ENCODE measurements around the gene DAB2IP.

DAB2IP gene

DNA sequence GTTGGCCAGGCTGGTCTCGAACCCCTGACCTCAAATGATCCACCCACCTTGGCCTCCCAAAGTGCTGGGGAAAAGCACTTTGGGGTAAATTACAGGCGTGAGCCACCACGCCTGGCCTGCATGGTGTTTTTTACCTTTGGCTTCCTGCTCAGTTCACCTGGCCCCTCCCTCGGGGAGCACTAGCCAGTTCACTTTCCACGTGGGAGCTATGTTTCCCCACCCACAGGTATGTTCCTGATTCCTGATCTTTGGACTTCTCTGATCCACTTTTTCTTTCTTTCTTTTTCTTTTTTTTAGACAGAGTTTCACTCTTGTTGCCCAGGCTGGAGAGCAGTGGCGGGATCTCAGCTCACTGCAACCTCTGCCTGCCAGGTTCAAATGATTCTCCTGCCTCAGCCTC is 15.8 kb downstream of the DAB2IP start:
- DNase-seq = no peak

- DNase-seq = no peak
Measured at GRCh38 chr9:121667890-121668289, 16.5 kb downstream of the DAB2IP start.

GRCh38 chr9:121670431-121670830 is 19.0 kb downstream of the DAB2IP start:
- no peak for DNase-seq

- no peak for DNase-seq
Measured at GRCh38 chr9:121671612-121672155, 20.2 kb downstream of the DAB2IP start.

DNA sequence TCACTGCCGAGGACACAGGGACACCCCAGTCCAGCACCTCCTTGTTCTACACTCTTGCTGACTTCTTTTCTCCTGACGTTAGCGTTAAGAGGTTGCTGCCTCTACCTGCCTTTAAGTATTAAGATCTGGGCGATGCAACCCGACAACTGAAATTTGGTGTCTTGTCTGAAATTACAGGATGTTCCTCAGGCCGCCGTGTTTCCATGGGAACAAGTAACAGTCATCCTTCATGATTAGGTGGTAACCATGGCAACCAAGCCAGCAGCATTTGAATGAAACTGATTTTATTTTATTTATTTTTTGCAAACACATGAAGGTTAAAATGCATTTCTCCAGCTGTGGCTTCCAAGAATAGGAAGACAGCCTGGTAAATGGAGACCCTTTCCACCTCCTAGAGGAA is 20.8 kb downstream of the DAB2IP start:
- DNase-seq = no peak

- DNase-seq = no peak
Measured at GRCh38 chr9:121672986-121673385, 21.6 kb downstream of the DAB2IP start.

- no peak for DNase-seq
Measured at GRCh38 chr9:121673576-121673975, 22.1 kb downstream of the DAB2IP start.

- DNase-seq = no peak
Measured at GRCh38 chr9:121674017-121674416, 22.6 kb downstream of the DAB2IP start.

- DNase-seq = no peak
Measured at GRCh38 chr9:121674952-121675351, 23.5 kb downstream of the DAB2IP start.

GRCh38 chr9:121675381-121675780 is 23.9 kb downstream of the DAB2IP start:
- no peak for DNase-seq

DNA sequence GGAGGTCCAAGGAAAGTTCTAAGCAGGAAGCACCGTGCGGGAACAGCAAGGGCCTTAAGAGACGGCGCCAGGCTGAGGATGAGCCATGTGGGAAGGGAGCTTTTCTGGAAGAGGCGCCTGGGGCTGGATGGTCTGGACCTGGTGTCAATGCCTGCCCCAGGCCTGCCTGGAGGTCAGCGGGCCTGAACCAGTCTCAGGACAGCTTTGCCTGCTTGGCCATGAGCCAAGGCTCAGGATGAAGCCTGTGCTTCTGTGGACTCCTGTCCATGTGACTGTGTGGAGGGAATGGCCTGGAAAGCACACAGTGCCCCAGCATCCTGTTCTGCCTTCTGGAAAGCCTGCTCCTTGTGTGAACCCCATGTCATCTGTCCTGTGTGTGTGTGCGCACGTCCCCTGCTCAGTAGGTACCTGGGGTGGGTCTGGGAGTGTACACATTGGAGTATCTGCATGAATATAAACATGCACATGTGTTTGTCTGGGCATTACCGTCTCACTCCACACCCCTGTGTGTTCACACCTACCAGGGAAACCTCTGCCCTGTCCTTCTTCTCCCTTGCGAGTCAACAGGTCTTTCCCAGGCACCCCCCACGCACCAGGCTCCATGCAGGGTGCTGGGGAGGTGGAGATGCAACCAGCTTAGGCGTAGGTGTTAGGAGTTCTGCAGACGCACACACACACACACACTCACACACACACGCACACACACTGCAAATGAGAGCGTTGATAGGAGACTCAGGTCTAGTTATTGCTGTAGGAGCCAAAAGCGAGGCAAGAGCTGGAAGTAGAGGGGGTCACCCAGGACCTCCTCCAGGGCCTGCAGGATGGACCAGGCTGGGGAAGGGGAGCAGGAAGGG is 24.8 kb downstream of the DAB2IP start:
- DNase-seq = no peak

DNA sequence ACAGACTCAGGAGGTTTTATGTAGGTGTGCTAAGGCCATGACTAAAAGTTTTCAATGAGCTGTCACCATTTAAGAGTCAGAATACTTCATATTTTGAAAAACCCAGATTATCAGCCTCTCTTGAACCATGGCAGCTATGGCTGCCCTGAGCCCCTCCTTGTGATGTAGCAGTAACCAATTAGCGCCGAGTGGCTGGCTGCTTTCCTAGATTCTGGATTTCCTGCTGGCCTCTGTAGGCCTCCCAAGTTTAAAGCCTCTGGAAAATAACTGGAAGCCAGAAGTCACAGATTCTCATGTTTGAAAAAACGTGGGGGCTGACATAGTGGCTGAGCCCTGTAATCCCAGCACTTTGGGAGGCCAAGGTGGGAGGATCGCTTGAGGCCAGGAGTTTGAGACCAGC is 25.5 kb downstream of the DAB2IP start:
- DNase-seq = no peak

- DNase-seq = no peak
Measured at GRCh38 chr9:121678501-121679022, 27.1 kb downstream of the DAB2IP start.

GRCh38 chr9:121679901-121680635 is 28.6 kb downstream of the DAB2IP start:
- no peak for DNase-seq

- DNase-seq = no peak
Measured at GRCh38 chr9:121681404-121681803, 30.0 kb downstream of the DAB2IP start.

GRCh38 chr9:121682201-121682600 is 30.8 kb downstream of the DAB2IP start:
- no peak for DNase-seq

DNA sequence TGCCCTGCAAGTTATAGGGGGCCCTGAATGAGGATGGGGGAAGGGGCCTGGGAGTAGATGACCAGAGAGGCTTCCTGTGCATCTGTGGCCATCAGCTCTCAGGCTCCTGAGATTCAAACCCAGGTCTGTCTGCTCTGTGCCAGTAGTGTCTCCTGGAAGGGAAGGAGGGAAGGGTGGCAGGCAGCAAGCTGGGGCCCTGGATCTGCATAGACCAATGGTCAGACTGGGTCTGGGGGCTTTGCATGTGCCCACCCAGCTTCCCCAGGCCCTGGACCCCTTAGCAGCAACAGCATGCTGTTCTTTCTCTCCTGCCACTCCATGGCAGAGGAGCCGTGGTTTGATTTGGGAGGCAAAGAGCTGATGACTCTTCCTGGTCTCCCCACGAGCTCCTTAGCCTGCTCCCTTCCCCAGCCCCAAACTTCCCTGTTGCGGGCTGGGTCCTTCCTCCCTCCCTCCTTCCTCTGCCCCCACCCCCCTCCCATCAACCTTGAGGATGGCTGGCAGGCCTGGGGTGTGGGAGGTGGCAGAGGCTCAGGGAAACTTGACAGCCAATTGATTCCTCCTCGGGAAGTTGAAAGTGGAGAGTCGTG is 31.6 kb downstream of the DAB2IP start:
- no peak for DNase-seq

DNA sequence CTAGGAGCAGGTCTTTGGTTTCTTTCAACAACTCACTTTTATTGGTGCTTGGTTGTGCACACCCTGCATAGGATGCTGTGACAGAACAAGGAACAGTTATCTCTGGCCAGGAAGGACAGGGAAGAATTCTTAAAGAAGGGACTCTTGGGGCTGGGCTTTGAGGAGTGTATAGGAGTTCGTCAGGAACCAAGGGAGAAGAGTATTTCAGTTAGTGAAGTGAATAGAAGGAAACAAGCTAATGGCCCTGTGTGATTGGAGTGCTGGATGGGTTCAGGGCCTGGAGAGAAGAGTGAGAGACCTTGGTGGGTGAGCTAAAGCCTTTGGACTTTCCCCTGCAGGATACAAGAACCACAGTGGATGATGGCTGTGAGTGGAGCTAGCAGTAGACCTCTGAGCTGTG is 32.2 kb downstream of the DAB2IP start:
- no peak for DNase-seq

DNA sequence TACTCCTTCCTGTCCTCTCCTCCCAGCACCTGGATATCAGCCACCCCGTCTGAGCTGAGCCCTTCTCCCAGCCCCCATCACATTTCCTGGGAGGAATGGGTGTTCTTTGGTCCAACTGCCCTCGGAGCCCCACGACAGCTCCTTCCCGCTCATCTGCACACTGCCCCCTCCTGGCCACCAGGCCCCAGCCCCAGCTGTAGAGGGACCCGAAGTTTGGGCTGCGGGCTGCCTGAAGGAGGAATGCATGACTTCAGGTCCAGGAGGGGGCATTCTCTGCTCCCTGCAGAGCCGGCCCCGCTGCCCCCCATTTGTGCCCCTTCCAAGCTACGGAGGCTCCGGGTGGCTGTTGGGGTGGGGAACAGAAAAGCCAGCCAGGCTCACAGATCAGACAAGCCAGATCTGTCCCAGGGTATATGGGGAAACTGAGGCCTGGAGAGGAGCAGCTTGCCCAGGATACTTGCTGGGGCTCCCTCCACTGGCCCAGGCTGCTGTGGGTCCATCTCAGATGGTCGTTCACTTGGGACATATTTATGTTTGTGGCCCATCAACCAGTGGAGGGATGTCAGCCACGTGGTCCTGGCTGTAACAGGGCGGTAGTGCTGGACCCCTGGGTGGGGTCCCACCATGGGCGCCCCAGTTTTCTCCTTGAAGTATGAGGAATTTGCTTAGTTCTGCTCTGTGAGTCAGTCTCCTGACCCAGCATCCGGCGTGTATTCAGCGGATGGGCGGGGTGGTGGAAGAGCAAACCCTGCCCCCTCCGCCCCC is 33.1 kb downstream of the DAB2IP start:
- DNase-seq = no peak

DNA sequence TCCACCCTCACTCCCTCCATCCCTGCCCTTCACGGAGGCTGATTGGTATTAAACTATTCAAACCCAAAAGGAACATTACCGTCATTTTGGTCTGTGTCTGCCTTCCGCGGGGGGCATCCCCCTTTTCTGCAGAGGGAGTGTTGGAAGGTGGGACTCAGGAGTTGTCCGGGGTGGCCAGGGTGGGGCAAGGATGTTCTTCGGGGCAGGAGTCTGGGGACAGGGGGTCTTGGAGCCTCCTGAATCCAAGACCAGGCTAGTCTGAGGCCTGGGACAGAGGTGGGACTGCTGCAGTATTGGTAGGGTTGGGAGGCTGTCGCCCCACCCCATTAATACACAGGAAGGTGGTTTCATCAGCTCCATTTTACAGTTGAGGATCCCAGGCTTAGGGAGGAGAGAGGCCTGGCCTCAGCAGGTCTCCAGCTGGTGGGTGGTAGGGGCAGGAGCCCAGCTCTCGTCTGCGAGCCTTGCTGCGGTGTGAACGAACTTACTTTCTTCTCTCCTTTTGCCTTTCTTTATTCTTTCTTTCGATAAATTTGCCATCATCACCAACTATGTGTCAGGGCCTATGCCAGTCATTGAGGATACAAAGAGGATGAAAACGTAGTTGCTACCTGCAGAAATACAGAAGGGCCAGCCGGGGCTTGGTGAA is 33.8 kb downstream of the DAB2IP start:
- DNase-seq = no peak

GRCh38 chr9:121685795-121686377 is 34.5 kb downstream of the DAB2IP start:
- DNase-seq = no peak
